Retinal pigment epithelial cell (primary cell): Measurements from ENCODE around the gene CNGA1.
"Not testable (repeated sequence)": the region's sequence is repeated elsewhere in the genome, so short reads cannot be mapped to it uniquely, and the experiment has no call there.

Experiments used
- DNase-seq: peaks from one replicate; pipeline ENCODE4 v3.0.0-alpha.2; 2010; ENCODE audit warnings: low read depth
- H3K4me3 ChIP-seq: 2 replicates; pipeline ENCODE4 v1.5.1; 2011; ENCODE audit warnings: mild to moderate bottlenecking, low read length, control low read depth, moderate library complexity
- CTCF ChIP-seq: conservative IDR thresholded peaks from 2 replicates; pipeline ENCODE4 v1.5.1; 2011; ENCODE audit warnings: low read depth, low read length, control low read depth, inconsistent platforms

Gene CNGA1

GRCh38 chr4:48008021-48008596 is 8.4 kb downstream of the CNGA1 start:
- TF ChIP-seq CTCF: no peak
- no peak for DNase-seq

DNA sequence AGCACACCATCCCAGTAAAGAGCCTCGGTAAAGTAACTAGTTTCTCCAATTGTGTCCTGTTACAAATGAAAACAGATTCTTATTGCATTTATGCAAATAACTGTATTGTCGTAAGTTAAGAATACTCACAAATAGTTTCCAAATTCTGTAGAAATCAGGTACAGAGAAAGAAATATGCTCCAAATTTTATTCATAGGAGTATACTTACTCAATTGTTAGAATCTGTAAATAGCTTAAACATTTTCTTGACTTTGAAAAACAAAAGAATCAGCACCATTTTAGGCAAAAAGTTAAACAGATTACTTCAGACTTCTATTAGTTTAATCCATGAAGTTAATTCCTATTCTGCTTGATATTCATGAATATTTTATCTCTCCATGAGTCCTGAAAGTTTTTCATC is 10.7 kb downstream of the CNGA1 start:
- no peak overlapping the region for H3K4me3 ChIP-seq
- no peak for DNase-seq
- TF ChIP-seq CTCF: no peak

More at GRCh38 chr4:48008021-48008596, 8.4 kb downstream of the CNGA1 start:
- no peak overlapping the region for H3K4me3 ChIP-seq

GRCh38 chr4:48003568-48003967 is 12.9 kb downstream of the CNGA1 start:
- not testable (repeated sequence) for DNase-seq, H3K4me3 ChIP-seq
- peak; percentile 48 for TF ChIP-seq CTCF

GRCh38 chr4:48002267-48002666 is 14.2 kb downstream of the CNGA1 start:
- no peak for TF ChIP-seq CTCF
- no peak for DNase-seq
- H3K4me3 ChIP-seq: no peak overlapping the region

DNA sequence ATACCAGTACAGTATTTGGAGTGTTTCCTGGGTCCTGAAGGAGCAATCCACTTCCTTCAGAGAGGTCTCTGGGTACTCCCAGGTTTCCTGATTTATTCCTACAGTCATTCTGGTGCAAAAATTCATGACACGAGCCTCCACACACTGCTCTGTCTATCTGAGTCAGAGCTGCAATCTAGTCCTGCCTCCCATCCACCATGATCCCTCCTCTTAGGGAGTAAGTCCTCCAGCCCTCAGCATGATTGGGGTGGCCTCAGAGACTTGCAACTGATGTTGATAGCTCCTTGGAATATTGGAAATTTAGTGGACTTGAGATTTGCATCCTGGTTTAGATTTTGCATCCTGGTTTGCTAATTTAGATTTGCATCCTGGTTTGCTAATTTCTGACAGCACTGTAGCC is 20.5 kb downstream of the CNGA1 start:
- TF ChIP-seq CTCF: no peak
- no peak for DNase-seq
- H3K4me3 ChIP-seq: no peak overlapping the region

- H3K4me3 ChIP-seq, DNase-seq: not testable (repeated sequence)
Measured at GRCh38 chr4:47992475-47992874, 24.0 kb downstream of the CNGA1 start.

- no peak overlapping the region for H3K4me3 ChIP-seq
- no peak for TF ChIP-seq CTCF
- DNase-seq: no peak
Measured at GRCh38 chr4:47990145-47990544, 26.3 kb downstream of the CNGA1 start.

DNA sequence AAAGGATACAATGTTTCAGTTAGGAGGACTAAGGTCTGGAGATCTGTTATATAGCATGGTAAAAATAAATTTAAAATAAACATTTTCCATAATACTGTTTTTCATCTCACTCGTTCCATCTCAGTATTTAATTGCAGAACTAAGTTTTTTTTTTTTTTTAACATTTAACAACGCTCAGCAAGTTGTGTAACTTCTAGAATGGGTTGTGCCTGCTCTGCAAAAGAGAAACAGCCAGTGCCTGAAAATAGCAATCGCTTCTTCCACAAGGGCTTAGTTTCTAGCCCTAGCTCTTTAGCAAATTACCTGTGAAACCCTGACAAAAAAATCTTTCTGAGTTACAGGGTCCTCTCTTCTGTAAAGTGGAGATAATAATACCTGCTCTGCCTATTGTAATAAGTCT is 41.9 kb downstream of the CNGA1 start:
- DNase-seq: no peak
- no peak for TF ChIP-seq CTCF
- H3K4me3 ChIP-seq: no peak overlapping the region
